BLaER1 treated with 17β-estradiol and CSF1 and Interleukin-3, amounts not matched to agents 10 nM and 100 nM (cell line): ENCODE data around the gene DLGAP4.

Source experiments
- H3K27ac ChIP-seq, 11 experiments: shearing (Covaris generic); formaldehyde crosslinking; 2 replicates each; pipeline ENCODE4 v1.8.1; 2022
- H3K27me3 ChIP-seq, 11 experiments: shearing (Covaris generic); formaldehyde crosslinking; 2 replicates each; pipeline ENCODE4 v1.8.1; 2022
- H3K36me3 ChIP-seq, 11 experiments: shearing (Covaris generic); formaldehyde crosslinking; 2 replicates each; pipeline ENCODE4 v1.8.1; 2022
- H3K4me1 ChIP-seq, 10 experiments: shearing (Covaris generic); formaldehyde crosslinking; 2 replicates each; pipeline ENCODE4 v1.8.1; 2022
- H3K4me2 ChIP-seq, 11 experiments: shearing (Covaris generic); formaldehyde crosslinking; 2 replicates each; pipeline ENCODE4 v1.8.1; 2022
- H3K4me3 ChIP-seq, 10 experiments: shearing (Covaris generic); formaldehyde crosslinking; 2 replicates each; pipeline ENCODE4 v1.8.1; 2022
- H3K9ac ChIP-seq, 11 experiments: shearing (Covaris generic); formaldehyde crosslinking; 2 replicates each; pipeline ENCODE4 v1.8.1; 2022
- H3K9me3 ChIP-seq, 11 experiments: shearing (Covaris generic); formaldehyde crosslinking; replicated peaks in 1 of 11; 2 replicates each; pipeline ENCODE4 v1.8.1; 2022
- H4K20me1 ChIP-seq, 11 experiments: shearing (Covaris generic); formaldehyde crosslinking; 2 replicates each; pipeline ENCODE4 v1.8.1; 2022
- Cebpa-rat ChIP-seq, 11 experiments: shearing (Covaris generic); IDR thresholded peaks; 2 replicates each; pipeline ENCODE4 v1.8.1; 2022

DLGAP4 gene

GRCh38 chr20:36523341-36523740, 217.2 kb downstream of the DLGAP4 start:
- Histone ChIP-seq H3K36me3 (peaks cover 75 to 99% (median 89%) of the 10 kb centered on the region in 11 experiments), H4K20me1 (peaks cover 0 to 54% (median 5%) of the 10 kb centered on the region in 11 experiments; a peak in 7 of 22 replicates), H3K9me3 (no peaks in the 10 kb centered on the region), H3K4me2 (peak overlapping the region; percentile 31 to 89 (median 56); a peak in 21 of 22 replicates), H3K4me1 (peaks cover 11 to 38% (median 27%) of the 10 kb centered on the region in 10 experiments), H3K27me3 (no peaks in the 10 kb centered on the region), H3K4me3 (0 out of 20 replicates have a peak overlapping the region, but pooled peaks of 1 of the 10 experiments have one; percentile 4), H3K9ac (peak overlapping the region in 1 of 11 experiments; percentile 33; a peak in 1 of 22 replicates), H3K27ac (peak overlapping the region in 6 of 11 experiments; percentile 6 to 71 (median 48); a peak in 11 of 22 replicates)
- no peak for TF ChIP-seq Cebpa-rat (IDR thresholded peaks at IDR 0.05)

DNA sequence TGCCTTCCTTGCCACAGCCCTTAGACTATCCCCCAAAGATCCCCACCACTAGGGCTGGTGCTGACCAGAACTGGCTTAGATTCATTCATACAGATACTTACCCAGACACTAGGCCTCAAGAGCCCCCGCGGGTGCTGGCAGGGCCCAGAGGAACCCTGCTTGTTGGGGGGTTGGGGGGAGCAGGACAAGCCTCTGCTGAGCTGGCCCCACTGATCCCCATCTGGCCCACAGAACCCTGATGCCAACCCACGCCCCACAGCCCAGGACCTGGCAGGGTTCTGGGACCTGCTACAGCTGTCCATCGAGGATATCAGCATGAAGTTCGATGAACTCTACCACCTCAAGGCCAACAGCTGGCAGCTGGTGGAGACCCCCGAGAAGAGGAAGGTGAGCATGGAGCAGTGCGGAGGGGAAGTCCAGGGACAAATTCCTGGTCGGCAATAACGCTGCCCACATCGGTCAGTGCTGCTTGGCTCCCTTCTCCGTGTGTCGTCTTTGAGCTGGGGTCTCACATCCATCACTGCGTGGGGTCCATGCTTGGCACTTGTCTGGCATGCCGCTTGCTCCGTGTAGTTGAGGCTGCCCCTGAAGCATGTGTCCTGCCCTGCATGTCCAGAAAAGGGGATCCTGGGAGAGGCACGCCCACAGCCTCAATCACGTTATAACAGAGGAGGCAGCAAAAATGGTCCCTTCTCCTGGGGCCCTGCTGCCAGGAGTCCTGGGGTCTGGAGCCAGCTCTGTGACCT, 219.7 kb downstream of the DLGAP4 start:
- TF ChIP-seq Cebpa-rat (IDR thresholded peaks at IDR 0.05): no peak
- H4K20me1 ChIP-seq: peaks cover 0 to 51% (median 3%) of the 10 kb centered on the region in 11 experiments; a peak in 7 of 22 replicates

GRCh38 chr20:36526521-36527011, 220.4 kb downstream of the DLGAP4 start:
- Histone ChIP-seq H3K36me3 (peaks cover 56 to 84% (median 75%) of the 10 kb centered on the region in 11 experiments), H3K4me2 (peak overlapping the region in 2 of 11 experiments; percentile 4 to 31; a peak in 2 of 22 replicates), H3K4me3 (no peak overlapping the region), H3K9ac (peak overlapping the region in 4 of 11 experiments; percentile 8 to 32 (median 21); a peak in 1 of 22 replicates), H3K27ac (peak overlapping the region in 4 of 11 experiments; percentile 18 to 54 (median 31); a peak in 6 of 22 replicates), H4K20me1 (peaks cover 0 to 45% (median 0%) of the 10 kb centered on the region in 11 experiments; a peak in 7 of 22 replicates), H3K9me3 (no peaks in the 10 kb centered on the region), H3K4me1 (peaks cover 11 to 38% (median 26%) of the 10 kb centered on the region in 10 experiments), H3K27me3 (no peaks in the 10 kb centered on the region)
- TF ChIP-seq Cebpa-rat (IDR thresholded peaks at IDR 0.05): no peak

More for the DNA sequence above, 219.7 kb downstream of the DLGAP4 start:
- Histone ChIP-seq H3K27ac (peak overlapping the region in 3 of 11 experiments; percentile 18 to 54 (median 32); a peak in 6 of 22 replicates), H3K4me3 (no peak overlapping the region), H3K27me3 (no peaks in the 10 kb centered on the region), H3K9me3 (no peaks in the 10 kb centered on the region), H3K36me3 (peaks cover 63 to 92% (median 81%) of the 10 kb centered on the region in 11 experiments), H3K4me2 (peak overlapping the region in 2 of 11 experiments; percentile 4 to 31; a peak in 2 of 22 replicates), H3K9ac (peak overlapping the region in 4 of 11 experiments; percentile 8 to 32 (median 21); a peak in 2 of 22 replicates), H3K4me1 (peaks cover 11 to 38% (median 27%) of the 10 kb centered on the region in 10 experiments)

- Histone ChIP-seq H3K27ac (no peak overlapping the region), H3K4me1 (peaks cover 11 to 29% (median 20%) of the 10 kb centered on the region in 10 experiments), H3K9me3 (no peaks in the 10 kb centered on the region), H3K4me3 (no peak overlapping the region), H3K9ac (0 out of 22 replicates have a peak overlapping the region, but pooled peaks of 1 of the 11 experiments have one; percentile 9), H3K36me3 (peaks cover 51 to 75% (median 66%) of the 10 kb centered on the region in 11 experiments), H3K27me3 (no peaks in the 10 kb centered on the region), H3K4me2 (no peak overlapping the region), H4K20me1 (peaks cover 0 to 39% (median 0%) of the 10 kb centered on the region in 11 experiments; a peak in 7 of 22 replicates)
- no peak for TF ChIP-seq Cebpa-rat (IDR thresholded peaks at IDR 0.05)
Observed at GRCh38 chr20:36527331-36528125, 221.4 kb downstream of the DLGAP4 start.

DNA sequence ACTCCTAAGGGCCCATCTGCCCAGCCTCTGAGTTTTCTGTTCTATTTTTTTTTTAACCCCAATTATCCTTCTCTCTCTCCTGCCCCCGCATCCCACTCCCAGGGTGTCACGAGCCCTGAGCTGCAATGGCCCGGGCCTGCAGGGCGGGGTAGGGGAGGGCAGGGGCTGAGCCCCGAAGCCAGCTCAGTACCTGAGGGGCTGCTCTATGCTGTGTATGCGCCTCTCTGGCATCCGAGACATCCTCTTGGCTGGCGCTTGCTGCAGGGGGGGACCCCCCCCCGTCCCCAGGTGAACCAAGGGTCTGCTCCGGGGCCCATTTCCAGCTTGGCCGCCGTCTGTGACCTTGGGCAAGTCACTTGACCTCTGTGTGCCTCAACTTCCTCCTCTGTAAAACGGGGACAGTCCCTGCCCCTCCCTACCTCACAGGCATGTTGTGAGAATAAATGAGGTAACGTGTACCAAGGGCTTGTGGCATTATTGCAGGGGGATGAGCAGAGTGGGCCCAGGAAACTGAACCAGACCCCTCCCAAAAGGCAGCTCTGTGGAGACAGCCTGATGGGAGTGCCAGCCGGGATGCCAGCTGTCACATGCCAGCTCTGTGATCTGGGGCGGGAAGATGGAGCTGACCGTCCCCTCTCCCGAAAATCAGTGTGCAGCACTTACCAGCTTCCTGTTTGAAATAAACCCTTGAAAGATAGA, 222.2 kb downstream of the DLGAP4 start:
- Histone ChIP-seq H3K4me2 (no peak overlapping the region), H3K4me3 (no peak overlapping the region), H3K9me3 (no peaks in the 10 kb centered on the region), H4K20me1 (peaks cover 0 to 39% (median 0%) of the 10 kb centered on the region in 11 experiments; a peak in 5 of 22 replicates), H3K4me1 (peaks cover 4 to 22% (median 12%) of the 10 kb centered on the region in 10 experiments; a peak in 19 of 20 replicates), H3K27me3 (no peaks in the 10 kb centered on the region), H3K27ac (no peak overlapping the region), H3K9ac (no peak overlapping the region), H3K36me3 (peaks cover 51 to 70% (median 63%) of the 10 kb centered on the region in 11 experiments)
- no peak for TF ChIP-seq Cebpa-rat (IDR thresholded peaks at IDR 0.05)

GRCh38 chr20:36528875-36529417, 222.8 kb downstream of the DLGAP4 start:
- Histone ChIP-seq H3K27ac (no peak overlapping the region), H3K4me3 (no peak overlapping the region), H3K4me2 (no peak overlapping the region), H4K20me1 (peaks cover 0 to 39% (median 0%) of the 10 kb centered on the region in 11 experiments; a peak in 5 of 22 replicates), H3K27me3 (no peaks in the 10 kb centered on the region), H3K9me3 (no peaks in the 10 kb centered on the region), H3K4me1 (peaks cover 0 to 16% (median 7%) of the 10 kb centered on the region in 10 experiments; a peak in 11 of 20 replicates), H3K9ac (no peak overlapping the region), H3K36me3 (peaks cover 49 to 66% (median 56%) of the 10 kb centered on the region in 11 experiments)
- TF ChIP-seq Cebpa-rat (IDR thresholded peaks at IDR 0.05): no peak

DNA sequence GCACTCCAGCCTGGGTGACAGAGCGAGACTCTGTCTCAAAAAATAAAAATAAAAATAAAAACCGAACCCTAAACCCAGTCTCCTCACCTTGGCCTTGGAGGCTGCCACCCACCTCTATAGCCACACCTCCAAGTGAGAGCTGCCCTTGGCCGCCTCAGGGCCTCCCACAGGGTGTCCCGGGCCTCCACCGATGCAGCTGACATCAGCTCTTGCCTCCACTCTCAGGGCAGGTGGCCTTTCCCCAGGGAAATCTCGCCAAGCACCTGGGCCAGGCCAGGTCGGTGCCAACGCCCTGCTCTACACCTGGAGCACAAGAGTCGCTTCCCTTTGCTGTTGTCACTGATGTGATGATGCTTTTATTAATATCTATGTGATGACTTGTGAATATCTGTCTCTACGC, 226.2 kb downstream of the DLGAP4 start:
- Histone ChIP-seq H3K4me2 (no peak overlapping the region), H3K4me1 (no peaks in the 10 kb centered on the region), H3K27ac (no peak overlapping the region), H3K4me3 (no peak overlapping the region), H3K9ac (no peak overlapping the region), H3K9me3 (no peaks in the 10 kb centered on the region), H3K36me3 (peaks cover 16 to 31% (median 22%) of the 10 kb centered on the region in 11 experiments), H4K20me1 (peaks cover 0 to 16% (median 0%) of the 10 kb centered on the region in 11 experiments; a peak in 3 of 22 replicates), H3K27me3 (no peaks in the 10 kb centered on the region)
- TF ChIP-seq Cebpa-rat (IDR thresholded peaks at IDR 0.05): no peak

DNA sequence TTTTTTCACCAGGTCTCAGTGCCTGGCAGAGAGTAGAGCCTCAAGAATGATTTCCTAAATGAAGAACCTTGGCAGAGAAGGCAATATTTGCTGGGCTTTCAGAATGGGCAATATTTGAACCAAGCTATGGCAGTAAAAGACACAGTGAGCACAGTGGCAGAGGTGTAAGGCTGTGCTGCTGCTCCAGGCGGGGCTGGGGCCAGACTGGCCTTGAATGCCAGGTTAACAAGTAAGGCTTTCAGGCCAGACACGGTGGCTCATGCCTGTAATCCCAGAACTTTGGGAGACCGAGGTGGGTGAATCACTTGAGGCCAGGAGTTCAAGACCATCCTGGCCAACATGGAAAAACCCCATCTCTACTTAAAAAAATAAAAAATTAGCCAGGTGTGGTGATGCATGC, 226.7 kb downstream of the DLGAP4 start:
- Histone ChIP-seq H3K27ac (no peak overlapping the region), H3K4me1 (no peaks in the 10 kb centered on the region), H3K9ac (no peak overlapping the region), H3K36me3 (peaks cover 12 to 27% (median 18%) of the 10 kb centered on the region in 11 experiments), H4K20me1 (peaks cover 0 to 11% (median 0%) of the 10 kb centered on the region in 11 experiments; a peak in 2 of 22 replicates), H3K27me3 (no peaks in the 10 kb centered on the region), H3K9me3 (no peaks in the 10 kb centered on the region), H3K4me3 (no peak overlapping the region), H3K4me2 (no peak overlapping the region)
- no peak for TF ChIP-seq Cebpa-rat (IDR thresholded peaks at IDR 0.05)
